ENCODE results near the gene KCNN4. TPM values are rescaled to one million over a fixed set of nuclear protein-coding genes. Genes with fewer than 3 reads are reported as not detected.

KCNN4 gene
- total RNA-seq, 1 experiment from 2014 or later = 0.26 TPM

GRCh38 chr19:43789029-43789428 is 8.3 kb upstream of the KCNN4 start:
- H2BK5ac ChIP-seq (ENCODE audit: insufficient read length, low read length) = no peak overlapping the region
- H3K79me1 ChIP-seq (ENCODE audit: insufficient read depth, low read depth, low read length, poor library complexity, severe bottlenecking) = no peaks in the 10 kb centered on the region
- no peak overlapping the region for H2BK120ac ChIP-seq (ENCODE audit: low read depth, low read length, poor library complexity, severe bottlenecking)
- no peak overlapping the region for H3K27ac Mint-ChIP-seq
- H3K79me2 ChIP-seq (ENCODE audit: insufficient read depth, low read length) = no peaks in the 10 kb centered on the region
- no peak overlapping the region for H3K4me3 Mint-ChIP-seq
- H3K4me1 Mint-ChIP-seq = peaks cover 3 to 7% of the 10 kb centered on the region in 2 experiments
- H3K23me2 ChIP-seq (ENCODE audit: insufficient read length, low read depth, low read length, poor library complexity, severe bottlenecking) = no peaks in the 10 kb centered on the region
- peaks cover 23% of the 10 kb centered on the region for H3K27me3 Mint-ChIP-seq (ENCODE audit: low read depth)
- no peak overlapping the region for H2BK12ac ChIP-seq (ENCODE audit: insufficient read length, low read depth, low read length)
- H3K4me2 ChIP-seq (ENCODE audit: insufficient read depth, insufficient read length, low read length) = no peak overlapping the region
- H2BK15ac ChIP-seq (ENCODE audit: low read depth, low read length) = no peak overlapping the region
- no peaks in the 10 kb centered on the region for H4K20me1 ChIP-seq (ENCODE audit: control insufficient read depth, insufficient read depth, insufficient read length)
- no peak overlapping the region for H3T11ph ChIP-seq (ENCODE audit: low read length)
- H2BK20ac ChIP-seq (ENCODE audit: low read depth, low read length, poor library complexity, severe bottlenecking) = no peak overlapping the region
- no peak overlapping the region for H3K27ac ChIP-seq (ENCODE audit: insufficient read length, low read depth, low read length)
- no CpG with 5 or more reads among the region's 3 CpGs for WGBS (ENCODE audit: extremely low coverage, insufficient read length, low lambda C conversion rate)
- H3K36me3 Mint-ChIP-seq (ENCODE audit: insufficient read depth in 1 of 3, low read depth in 3 of 3) = no peaks in the 10 kb centered on the region
- no peak overlapping the region for H3K9ac ChIP-seq (ENCODE audit: extremely low read depth, insufficient read length, low read length)
- no peak overlapping the region for H3K14ac ChIP-seq (ENCODE audit: insufficient read depth, low read length)
- H3K27me3 ChIP-seq (ENCODE audit: insufficient read depth, low read length) = no peaks in the 10 kb centered on the region
- H4K8ac ChIP-seq (replicated peaks; ENCODE audit: insufficient read length, low read depth, low read length) = no peak overlapping the region
- H4K5ac ChIP-seq (ENCODE audit: insufficient read length, low read depth, low read length) = no peak overlapping the region
- no peak overlapping the region for H3K4ac ChIP-seq (ENCODE audit: low read depth, low read length)
- no peak overlapping the region for H3K56ac ChIP-seq (ENCODE audit: insufficient read length, low read depth, low read length)
- no peak overlapping the region for H3K18ac ChIP-seq (ENCODE audit: insufficient read length, low read depth, low read length)
- H2AFZ ChIP-seq (ENCODE audit: low read length) = no peak overlapping the region
- H3K9me3 ChIP-seq (ENCODE audit: control insufficient read depth, low read depth, low read length) = no peaks in the 10 kb centered on the region
- H3K9me3 Mint-ChIP-seq = no peaks in the 10 kb centered on the region
- no peak overlapping the region for H3K23ac ChIP-seq (ENCODE audit: insufficient read length, low read depth, low read length)
- no peak for TF ChIP-seq CTCF (conservative IDR thresholded peaks at IDR 0.05)
- no peak for DNase-seq
- no peak overlapping the region for H4K91ac ChIP-seq (ENCODE audit: insufficient read length, low read depth, low read length)
- H3K4me1 ChIP-seq (ENCODE audit: insufficient read depth, low read length) = no peaks in the 10 kb centered on the region
- H2AK5ac ChIP-seq (ENCODE audit: insufficient read length, low read length) = no peak overlapping the region
